Hindlimb muscle (tissue), 1 donor: Measurements from ENCODE around the gene FKBP1B. TPM values are rescaled to one million over a fixed set of nuclear protein-coding genes. Genes with fewer than 3 reads are reported as not detected.
"Not testable (repeated sequence)": the region's sequence is repeated elsewhere in the genome, so short reads cannot be mapped to it uniquely, and the experiment has no call there.

Experiments
- DNase-seq: peaks from one replicate; pipeline ENCODE4 v3.0.0-alpha.2; 2013
- polyA plus RNA-seq: library from polyadenylated mRNA; unstranded; fragments of 120-200 nt; gene quantifications from one replicate; pipeline ENCODE4 v1.2.1, GENCODE V29; 2013; ENCODE audit not compliant: insufficient read length

Gene FKBP1B
- polyA plus RNA-seq, 1 donor = 2.5 TPM

DNA sequence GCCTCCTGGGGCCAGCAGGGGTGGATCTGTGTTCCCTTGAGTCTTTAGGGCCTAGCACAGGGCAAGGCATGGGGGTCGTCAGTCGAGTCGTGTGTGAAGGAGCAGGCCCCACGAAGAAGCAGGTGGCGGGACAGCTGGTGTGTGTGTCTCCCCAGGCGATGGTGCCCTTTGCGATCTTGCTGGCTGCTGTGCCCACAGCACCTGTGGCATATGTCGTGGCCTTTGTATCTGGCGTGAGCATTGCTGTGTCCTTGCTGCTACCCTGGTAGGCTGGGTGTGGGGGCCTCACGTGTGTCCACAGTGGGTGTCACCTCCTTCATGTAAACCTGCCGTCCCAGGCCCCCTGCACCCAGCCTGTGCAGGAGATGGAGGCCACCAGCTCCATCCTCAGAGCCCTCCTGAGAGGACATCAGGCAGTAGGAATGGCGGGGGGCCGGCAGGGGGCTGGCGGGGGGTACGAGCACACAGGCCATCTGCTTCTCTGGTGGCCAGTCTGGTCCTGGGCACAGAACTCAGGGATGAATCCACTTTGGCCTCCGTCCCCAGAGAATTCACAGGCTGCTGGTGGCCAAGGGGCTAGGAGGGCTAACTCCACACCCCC is 26.5 kb upstream of the FKBP1B start:
- no peak for DNase-seq

DNA sequence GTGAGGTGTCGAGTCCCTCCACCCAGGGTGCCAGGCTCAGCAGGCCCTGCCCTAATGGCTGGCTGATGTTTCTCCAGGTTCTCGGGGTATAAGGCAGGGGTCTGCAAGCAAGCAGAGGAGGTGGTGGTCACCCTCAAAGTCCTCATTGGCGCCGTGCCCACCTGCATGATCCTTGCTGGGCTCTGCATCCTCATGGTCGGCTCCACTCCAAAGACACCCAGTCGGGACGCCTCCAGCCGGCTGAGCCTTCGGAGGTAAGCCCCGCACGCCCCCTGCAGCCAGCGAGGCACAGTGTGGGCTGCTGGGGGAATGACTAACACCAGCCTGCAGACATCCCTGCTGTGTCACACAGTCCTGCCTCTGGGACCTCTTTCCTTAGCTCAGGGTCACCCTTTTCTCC is 25.5 kb upstream of the FKBP1B start:
- no peak for DNase-seq

DNA sequence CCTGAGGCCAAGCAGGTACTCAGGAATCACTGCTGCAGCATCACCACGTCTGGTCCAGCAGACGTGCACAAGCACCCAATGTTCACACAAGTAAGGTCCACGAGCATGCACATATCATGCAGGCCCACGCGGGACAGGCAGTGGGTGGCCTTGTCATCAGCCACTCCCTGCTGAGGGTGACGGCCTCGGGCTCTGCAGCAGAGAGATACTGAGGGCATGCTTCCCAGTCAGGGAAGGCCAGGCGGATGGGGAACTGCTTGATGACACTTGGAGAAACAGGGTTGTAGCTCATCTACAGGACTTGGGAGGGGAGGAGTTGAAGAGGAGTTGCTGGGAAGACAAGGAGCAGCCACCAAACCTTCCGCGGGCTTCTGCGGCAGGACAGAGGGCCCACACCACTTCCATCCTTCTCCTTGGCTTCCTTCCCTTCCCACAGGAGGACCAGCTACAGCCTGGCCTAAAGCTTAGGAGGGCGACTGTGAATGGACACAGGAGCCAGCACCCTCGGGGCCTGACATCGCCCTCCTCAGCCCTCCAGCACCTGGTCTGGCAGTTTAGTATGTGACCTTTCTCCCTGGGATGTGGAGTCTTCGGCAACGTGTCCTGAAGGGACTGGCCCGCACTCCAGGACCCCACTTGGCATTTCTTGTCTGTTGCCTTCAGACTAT is 24.4 kb upstream of the FKBP1B start:
- DNase-seq = no peak

DNA sequence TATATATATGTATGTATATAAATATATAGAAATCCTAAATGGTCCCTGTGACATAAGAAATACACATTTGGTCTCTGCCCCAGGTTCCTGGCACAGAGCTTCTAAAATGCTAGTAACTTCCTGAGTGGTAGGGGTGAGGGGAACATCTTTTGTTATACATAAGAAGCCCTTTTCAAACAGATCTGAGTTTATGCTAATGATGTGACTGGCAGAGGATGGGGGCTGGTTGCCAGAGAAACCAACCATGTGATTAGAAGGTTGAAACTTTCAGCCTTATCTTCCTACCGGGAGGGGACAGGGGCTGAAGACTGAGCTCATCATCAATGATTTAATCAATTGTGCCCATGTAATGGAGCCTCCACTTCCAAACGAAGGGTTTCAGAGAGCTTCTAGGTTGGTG is 23.3 kb upstream of the FKBP1B start:
- no peak for DNase-seq

DNA sequence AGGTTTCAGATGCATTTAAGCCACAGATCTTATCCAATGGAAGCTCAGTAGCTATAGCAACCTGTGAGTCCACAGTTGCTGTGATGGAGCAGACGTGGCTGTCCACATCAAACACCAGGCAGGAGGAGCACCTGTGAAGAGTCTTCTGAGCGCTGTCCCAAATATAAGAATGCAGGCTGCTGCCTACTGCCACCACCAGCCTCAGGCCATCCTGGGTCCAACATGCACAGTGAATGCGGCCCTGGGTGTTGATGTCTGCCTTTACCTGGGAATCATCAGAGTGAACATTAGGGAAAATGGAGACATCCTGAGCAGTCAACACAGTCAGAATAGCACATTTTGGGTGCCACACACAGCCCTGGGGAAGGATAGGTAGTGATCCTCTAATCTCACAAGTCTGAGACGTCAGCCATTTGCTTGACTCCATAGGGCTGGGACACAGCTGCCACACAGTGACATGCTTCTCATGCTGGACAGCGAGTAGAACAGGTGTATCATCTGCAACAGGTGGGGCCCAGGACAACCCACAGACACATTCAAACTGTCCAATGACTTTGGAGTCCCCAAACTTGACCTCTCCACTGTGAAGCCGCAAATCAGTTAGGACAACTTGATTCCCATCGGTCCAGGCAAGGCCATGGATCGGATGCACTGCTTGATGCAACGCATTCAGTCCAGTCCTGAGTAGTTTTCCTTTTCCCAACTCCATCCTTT is 10.6 kb upstream of the FKBP1B start:
- DNase-seq = no peak

DNA sequence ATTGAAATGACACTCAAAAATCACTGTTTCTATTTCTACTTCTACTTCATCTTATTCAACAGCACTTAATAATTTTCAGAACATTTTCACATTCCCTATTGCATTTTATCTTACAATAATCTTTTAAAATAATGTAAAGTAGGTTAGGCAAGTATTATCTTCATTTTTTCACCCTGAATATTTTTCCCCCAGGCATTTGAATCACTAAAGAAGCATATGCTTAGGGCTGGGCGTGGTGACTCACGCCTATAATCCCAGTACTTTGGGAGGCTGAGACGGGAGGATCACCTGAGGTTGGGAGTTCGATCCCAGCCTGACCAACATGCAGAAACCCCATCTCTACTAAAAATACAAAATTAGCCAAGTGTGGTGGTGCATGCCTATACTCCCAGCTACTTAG is 9.0 kb upstream of the FKBP1B start:
- no peak for DNase-seq

DNA sequence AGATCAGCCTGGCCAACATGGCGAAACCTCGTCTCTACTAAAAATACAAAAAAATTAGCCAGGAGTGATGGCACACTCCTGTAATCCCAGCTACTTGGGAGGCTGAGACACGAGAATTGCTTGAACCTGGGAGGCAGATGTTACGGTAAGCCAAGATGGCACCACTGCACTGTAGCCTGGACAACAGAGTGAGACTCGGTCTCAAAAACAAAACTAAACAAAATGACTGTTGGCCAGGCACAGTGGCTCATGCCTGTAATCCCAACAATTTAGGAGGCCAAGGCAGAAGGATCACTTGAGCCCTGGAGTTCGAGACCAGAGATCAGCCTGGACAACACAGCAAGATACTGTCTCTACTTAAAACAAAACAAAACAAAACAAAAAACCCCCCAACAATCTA is 6.4 kb upstream of the FKBP1B start:
- not testable (repeated sequence) for DNase-seq

DNA sequence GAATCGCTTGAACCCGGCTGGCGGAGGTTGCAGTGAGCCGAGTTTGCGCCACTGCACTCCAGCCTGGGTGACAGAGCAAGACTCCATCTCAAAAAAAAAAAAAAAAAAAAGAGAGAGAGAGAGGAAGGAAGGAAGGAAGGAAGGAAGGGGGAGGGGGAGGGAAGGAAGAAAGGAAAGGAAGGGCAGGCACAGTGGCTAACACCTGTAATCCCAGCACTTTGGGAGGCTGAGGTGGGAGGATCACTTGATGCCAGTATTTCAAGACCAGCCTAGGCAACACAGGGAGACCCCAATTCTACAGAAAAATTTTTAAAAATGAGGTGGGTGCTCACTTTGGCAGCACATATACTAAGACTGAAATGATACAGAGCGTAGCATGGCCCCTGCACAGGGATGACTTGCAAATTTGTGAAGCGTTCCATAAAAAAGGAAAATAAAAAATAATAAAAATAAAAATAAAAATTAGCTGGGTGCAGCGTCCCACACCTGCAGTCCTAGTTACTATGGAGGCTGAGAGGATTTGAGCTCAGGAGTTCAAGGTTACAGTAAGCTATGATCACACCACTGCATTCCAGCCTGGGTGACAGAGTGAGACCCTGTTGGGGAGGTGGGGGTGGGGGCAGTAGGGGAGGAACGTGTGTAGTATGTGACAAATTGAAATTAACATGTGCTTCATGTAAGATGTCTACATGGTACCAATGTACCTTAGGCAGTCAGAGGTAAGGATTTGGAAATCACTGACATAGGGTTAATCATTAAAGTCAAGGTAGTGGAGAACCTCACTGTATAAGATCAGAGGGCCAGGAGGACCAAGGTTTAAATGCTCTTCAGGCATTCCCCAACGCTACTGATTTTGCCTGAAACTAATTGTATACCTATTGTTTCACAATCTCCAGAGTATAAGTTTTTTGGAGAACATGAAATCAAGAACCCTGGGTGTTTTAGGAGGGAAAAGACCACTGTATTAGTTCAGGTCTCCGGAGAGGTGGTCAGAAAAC is 3.7 kb upstream of the FKBP1B start:
- no peak for DNase-seq

DNA sequence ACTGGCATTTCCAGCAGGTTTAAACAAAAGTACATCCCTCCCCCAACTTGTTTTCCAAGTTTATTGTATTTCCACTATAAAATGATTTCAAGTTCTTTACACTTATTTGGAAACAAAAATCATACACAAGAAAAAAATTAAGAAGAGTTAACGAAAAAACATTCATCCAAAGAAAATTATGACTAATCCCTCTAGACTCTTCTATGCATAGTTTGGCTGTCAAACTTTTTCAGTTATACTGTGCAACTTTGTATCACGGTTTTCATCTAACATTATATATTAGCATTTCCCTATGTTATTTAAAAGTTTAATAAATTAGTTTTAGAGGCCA is 3.0 kb upstream of the FKBP1B start:
- no peak for DNase-seq

DNA sequence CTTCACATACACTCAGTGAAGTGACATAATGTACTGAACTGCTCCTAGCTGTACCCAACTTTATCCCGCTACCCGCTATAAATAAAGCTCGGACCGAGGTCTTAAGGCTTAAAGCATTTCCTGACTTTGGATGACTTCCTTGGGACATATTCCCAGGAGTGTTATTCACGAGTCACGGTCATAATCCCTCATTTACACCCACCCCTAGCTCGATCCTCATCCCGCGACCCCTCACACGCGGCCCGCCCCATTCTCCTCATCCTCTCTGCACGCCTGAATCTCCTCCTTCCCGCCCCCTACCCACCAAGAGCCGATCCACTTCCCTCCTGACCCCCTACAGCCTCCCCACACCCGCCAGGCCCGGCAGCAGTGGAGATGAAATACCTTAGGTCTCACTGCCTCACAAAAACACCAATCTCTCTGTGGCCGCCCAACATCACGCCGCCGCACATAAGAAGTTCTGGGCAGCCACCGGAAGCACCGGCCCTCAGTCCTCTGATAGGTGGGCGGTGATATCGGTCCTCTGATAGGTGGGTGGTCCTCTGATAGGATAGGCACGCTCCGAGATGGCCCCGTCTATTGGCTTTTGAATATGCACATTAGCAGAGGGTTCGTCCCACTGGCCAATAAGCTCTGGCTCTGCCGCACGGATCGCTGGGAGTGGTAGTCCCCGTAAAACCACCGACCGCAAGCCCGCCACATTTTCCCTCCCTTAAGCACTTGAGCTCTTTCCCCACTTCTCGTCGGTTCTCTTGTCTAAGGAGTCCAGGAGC is 2.4 kb upstream of the FKBP1B start, which contains the start of gene WDCP:
Gene WDCP (minus strand): TSS at position 462 of the 773 bp plus-strand sequence. CDS start 7,897 bp downstream, outside the sequence.
- DNase-seq = peak; percentile 96

DNA sequence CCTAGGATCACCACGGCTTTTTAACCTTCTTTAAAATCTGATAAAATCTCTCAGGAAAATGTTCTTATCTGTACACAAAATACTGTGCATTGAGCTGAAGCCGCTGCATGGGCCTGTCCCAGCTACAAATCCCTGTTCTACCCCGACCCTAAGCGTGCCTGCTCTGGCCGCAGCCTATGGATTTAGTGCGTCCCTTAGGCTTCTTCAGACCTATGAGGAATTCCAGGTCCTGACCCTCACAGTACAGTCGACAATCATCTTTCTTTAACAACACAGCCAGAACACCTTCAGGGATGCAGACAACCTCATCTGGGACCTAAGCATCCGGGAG is 1.9 kb upstream of the FKBP1B start:
- DNase-seq = no peak

DNA sequence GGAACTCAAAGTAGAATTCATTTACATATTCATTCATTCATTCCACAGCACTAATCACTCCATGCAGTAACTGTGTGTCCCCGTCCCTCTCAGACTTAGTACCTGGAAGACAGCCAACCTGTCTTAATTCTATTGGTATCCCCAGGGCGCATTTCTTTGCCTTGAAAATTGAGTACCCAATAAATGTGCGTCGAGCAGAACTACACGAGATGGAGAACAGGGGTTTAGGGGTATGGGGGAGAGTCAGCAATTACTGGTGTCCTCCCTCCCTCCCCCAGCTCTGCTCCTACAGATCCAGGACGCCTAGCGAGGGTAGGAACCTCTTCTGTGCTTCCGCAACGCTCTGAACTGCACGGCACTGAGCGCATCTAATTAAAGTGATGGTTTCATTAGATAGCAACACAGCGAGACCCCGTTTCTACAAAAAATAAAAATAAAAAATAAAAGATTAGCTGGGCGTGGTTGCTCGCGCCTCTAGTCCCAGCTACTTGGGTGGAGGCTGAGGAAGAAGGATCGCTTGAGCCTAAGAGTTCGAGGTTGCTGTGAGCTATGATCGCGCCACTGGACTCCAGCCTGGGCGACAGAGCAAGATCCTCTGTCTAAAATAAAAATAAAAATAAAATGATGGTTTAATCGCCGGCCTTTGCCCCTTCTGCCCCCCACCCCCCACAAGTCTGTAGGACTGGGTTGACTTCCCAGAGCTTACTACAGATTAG is 614 bp upstream of the FKBP1B start:
- DNase-seq = no peak

DNA sequence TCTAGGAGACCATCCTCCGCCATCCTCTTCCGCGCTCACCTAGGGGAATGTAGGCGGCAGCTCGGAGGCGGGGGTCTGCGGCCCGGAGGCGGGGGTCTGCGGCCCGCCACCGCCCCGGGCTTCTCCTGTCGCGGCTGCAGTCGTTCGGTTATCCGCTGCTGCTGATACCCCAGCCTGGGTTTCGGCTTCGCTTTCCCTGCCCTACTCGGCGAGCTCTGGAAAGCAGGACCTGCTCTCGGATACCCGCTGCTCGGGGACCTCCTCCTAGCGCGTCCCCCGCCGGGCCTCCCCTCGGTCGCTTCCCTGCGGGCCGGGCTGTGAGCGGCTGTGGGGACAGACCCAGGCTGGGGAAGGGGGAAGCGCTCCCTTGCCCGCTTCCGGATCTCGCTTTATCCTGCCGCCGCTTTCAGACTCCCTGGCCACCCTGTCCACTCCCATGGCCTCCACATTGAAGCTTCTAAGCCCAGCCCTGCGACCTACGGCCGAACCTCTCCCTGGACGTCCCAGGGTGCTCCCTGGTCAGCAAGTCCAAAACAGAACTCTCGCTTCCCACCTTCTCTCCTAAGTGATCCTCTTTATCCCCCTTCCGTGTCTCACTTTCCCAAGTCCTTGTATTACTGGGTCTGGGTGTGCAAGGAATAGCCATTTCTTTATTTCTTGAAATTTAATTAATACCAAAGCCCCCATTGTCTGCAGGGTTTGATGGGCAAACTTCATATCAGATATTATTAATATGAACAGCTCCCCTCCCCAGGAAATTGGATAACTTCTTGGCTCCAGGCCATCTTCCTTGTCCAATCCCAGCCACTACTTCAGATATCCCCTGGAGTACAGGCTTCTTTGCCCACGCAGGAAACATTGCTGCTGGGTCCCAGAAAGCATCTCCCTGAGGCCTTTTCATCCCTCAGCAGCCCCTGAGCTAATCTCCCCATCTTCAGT is 769 bp downstream of the FKBP1B start:
- no peak for DNase-seq

DNA sequence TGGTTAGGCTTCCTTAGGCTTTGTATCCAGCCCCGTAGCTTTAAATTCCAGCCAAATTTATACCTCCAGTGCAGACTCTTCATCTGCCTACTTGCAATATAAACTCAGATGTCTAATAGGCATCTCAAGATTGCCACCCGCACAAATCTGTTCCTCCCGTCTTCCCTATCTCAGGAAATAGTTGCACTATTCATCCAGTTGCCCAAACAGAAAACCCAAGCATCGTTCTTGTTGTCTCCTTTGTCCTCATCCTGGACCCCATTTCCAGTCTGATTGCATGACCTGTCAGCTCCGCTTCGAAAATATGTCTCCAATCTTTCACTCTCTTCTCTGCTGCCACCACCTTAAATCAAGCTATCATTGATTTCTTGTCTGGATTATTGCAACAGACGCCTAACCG is 2.3 kb downstream of the FKBP1B start:
- no peak for DNase-seq

DNA sequence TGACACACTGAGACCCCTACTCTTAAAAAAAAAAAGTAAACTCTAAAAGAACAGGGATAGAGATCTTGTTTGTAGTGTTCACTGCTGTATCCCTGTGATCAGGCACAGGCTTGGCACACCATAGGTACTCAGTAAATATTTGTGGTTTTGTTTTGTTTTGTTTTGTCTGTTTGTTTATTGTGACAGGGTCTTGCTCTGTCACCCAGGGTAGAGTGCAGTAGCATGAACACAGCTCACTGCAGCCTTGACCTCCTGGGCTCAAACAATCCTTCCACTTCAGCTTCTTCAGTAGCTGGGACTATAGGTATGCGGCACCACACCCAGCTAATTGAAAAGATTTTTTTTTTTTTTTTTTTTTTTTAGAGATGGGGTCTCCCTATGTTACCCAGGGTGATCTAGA is 3.4 kb downstream of the FKBP1B start:
- DNase-seq = no peak

DNA sequence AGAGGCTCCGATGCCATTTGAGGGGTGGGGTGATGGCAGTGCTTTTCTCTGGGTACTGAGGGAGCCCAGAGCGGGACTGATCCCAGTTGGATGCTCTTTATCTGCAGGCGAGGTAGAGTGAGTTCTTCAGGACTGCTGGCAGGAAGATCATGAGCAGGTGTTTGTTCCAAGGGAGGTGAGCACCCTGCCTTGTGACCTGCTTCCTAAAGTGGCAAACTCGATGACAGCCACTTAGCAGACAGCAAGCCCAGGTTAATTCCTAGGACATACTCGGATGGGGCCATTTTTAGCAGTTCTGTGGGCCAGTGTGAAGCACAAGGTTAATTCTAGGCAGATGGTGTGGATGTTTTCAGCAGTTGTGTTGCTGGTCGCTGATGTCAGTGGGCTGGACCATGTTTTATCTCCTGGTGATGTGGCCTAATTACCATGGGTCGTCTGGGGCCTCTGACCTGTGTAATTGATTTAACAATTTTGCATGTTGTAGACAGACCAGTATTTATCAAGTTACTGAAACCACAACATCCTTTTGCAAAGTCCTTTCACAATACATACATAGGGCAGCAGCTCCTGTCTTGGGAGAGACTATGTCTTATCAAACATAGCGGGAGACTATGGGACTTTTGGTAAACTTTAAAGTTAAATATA is 4.9 kb downstream of the FKBP1B start:
- no peak for DNase-seq

DNA sequence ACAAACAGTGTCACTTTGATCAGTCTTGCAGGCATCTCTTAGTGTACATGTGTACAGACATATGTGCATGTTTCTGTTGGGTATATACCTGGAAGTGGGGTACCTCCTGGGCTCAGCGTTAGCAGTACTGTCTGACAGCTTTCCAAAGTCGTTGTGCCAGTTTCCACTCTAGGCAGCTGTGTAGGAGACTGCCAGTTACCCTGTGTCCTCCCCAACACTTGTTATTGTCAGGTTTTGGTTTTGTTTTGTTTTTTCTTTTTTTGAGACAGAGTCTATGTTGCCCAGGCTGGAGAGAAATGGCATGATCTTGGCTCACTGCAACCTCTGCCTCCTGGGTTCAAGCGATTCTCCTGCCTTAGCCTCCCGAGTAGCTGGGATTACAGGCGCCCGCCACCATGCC is 6.2 kb downstream of the FKBP1B start:
- DNase-seq = no peak

DNA sequence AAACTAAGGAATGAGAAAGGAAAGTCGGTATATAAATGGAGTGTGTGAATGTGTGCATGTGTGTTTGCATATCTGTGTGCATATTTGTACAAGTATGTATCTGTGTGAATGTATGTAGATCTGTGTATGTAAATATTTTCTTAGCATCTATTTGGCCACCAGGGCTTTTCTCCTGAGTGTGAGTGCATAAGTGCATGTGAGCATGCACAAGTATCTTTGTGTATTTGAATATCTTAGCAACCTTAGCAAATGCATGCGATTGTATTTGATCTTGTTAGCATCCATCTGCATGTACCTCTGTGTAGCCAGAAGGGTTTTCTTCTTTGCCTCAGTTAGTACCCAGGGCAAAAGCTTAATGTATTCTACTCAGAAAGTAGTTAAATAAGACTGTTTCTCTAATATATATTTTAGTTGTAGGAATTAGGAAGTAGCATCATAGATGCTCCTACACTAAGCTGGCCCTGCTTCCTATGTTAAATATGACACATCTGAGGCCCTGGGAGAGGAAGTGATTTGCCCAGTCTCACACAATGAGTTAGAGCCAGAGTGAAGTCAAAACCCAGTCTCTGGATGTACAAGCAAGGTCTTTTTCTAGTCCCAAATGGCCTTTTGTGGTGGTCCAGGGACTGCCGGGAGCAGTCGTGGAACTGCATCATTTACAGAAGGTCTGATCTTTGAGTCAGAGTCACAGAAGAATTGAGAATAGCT is 9.2 kb downstream of the FKBP1B start:
- no peak for DNase-seq

DNA sequence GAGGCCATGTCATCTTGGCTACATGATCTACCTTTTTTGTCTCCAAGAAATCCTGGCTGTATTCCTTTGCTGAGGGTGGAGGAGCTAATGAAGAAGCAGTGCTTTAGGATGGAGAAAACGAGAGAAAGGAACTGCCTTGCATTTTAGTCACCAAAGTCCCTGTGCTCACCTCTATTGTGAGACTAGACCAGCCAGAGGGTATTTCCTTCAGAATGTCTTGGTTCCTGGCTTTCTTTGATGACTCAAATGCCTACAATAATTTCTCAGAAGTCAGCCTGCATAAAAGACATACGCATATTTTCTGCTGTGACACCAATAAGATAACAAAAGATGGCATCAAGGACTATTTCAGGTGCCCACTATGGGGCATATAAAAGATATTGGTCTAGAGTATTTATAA is 15.8 kb downstream of the FKBP1B start:
- DNase-seq = no peak
